GM19193 (cell line): ENCODE results near the gene FCRL5.

Experiments
- POLR2A ChIP-seq: IDR thresholded peaks from 4 replicates; pipeline ENCODE4 v1.6.1; 2011; ENCODE audit not compliant: insufficient read depth, insufficient read length; ENCODE audit errors: extremely low read depth

Gene FCRL5

GRCh38 chr1:157551694-157552693 is at the start of gene FCRL5:
FCRL5 (minus strand) TSS chr1:157552515; CDS start chr1:157552362, 153 bp downstream.
- TF ChIP-seq POLR2A: peak; percentile 44

DNA sequence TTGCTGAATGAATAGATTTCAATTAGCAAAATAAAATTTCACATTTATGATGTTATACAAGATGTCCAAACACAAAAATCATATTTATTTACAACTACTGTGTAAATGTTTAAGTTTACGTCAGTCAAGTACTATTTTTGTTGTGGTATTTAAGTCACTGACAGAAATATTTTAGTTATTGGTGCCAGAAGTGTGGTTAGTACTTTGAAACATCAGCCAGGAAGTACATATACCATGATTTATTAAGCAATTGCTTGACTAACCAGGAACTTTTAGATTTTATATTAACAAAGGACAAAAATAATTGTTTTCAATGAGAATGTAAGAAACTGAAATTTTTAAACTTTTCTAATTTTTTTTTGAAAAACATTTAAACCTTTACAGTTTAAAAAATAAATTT is 47.9 kb upstream of the FCRL5 start:
- no peak for TF ChIP-seq POLR2A

DNA sequence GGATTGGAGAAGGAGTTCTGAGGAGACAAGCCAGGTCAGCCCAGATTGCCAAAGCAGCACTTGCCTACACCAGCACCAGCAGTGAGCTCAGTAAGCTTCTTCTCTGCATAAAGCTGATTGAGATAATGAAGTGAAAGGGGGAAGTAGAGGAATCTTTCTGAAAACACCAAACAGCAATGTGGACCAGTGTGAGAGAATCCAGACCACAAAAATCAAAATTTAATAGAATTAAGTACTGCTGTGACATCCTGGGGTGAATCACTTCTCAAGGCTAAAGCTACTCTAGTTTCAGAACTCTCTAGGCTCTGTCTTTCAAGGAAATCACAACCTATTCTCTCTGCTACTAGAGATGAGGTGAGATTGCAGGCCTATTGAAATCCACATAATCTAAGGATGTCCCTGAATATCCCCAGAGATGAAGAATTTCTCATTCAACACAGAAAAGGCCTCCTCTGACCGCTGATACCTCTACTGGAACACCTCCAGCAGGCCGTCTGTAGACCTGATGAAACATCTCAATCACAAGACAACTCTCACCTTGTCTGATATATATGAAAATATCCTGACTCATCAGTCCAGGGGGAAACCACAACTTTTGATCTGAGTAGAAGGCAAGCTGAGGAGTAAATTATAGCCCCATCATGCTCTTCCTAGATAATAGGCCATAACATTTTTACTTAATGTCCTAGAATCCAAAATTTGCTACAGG is 45.8 kb upstream of the FCRL5 start, which contains the start of gene FCRL4:
Gene FCRL4, minus strand, starts transcription at position 127 of the 709 bp plus-strand sequence. CDS start 141 bp downstream, outside the sequence.
- TF ChIP-seq POLR2A: no peak

DNA sequence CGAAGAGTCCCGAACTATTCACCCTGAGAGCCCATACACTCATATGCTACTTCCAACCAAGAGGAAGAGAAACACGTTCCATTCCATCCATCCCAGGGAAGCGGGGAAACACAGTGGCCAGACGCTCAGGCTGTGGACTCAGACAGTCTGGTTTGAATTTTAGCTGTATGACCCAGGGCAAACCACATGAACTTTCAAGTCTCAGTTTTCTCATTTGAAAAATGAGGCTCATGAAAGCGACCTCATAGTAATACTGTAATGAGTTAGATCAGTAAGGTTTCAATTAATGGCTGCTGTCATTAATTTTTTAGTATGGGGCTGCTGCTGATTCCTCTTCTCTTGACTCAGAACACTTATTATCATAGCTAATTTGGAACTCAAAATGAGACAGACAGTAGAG is 44.1 kb upstream of the FCRL5 start:
- no peak for TF ChIP-seq POLR2A

DNA sequence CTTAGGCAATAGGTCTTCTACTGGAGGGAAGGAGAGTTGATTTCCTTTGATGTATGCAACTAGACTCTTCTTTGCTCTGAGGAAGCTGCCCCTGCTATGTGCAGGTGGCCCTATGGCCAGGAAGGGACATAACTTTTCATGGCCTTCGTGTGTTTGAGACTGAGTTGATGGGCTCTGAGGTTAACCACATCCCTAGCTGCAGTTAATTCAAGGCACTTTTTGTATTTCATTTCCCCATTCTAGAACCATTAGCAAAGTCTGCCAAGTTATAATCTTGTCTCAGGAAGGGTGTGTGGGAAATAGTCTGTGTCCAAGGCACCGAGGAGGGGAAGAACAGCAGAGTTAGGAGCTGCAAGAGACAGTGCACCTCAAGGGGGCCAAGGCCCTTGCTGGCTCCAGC is 43.0 kb upstream of the FCRL5 start:
- no peak for TF ChIP-seq POLR2A

DNA sequence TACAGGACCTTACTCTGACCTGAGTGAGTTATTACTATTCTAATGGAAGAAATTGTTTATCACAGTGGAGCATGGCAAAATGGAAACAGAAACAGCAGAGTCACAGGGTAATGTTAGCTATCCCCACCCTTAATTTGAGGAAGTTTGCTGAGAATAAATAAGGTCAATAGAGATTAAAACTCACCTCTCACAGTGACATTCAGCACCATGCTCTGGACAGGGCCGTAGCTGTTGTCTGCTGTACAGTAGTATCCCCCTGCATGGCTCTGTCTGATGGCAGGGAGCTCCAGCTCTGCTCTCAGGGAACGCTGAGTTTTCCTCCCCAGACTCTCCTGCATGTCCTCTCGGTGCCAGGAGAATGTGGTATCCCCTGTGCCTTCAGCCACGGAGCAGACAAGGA is 33.7 kb upstream of the FCRL5 start:
- TF ChIP-seq POLR2A: no peak

DNA sequence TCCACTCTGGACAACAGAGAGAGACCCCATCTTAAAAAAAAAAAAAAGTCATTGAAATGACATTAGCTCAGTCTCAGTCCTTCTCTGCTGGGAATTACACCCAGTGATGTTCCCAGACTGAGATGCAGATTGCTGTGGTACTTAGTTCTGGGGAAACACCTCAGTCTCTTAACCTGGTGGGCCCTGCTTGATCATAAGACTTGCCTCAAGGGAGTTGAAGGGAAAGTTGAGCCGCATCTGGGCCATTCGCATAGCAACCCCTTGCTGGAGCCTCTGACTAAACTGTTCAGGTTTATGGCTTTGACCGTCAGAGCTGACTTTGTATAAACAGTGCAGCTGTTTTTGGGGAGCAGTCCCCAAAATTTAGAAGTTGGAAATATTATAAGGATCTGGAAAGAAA is 32.2 kb upstream of the FCRL5 start:
- no peak for TF ChIP-seq POLR2A

DNA sequence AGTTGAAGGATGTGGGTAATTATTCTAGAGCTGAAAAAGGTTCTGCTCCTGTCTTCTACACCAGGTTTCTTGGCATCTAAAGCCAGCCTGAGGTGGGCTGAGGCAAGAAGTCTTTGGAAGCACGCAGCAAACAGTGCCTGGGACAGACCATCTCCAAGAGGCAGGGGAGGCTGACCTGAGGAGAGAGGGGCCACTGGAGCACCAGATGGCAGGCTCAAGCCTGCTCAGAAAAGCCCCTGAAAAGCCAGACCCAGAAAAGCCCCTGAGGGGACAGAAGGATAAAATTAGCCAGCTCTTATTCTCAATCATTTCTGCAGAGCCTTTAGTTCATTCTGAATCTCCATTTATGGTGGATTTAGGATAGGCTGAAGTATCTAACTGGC is 28.5 kb upstream of the FCRL5 start:
- no peak for TF ChIP-seq POLR2A

DNA sequence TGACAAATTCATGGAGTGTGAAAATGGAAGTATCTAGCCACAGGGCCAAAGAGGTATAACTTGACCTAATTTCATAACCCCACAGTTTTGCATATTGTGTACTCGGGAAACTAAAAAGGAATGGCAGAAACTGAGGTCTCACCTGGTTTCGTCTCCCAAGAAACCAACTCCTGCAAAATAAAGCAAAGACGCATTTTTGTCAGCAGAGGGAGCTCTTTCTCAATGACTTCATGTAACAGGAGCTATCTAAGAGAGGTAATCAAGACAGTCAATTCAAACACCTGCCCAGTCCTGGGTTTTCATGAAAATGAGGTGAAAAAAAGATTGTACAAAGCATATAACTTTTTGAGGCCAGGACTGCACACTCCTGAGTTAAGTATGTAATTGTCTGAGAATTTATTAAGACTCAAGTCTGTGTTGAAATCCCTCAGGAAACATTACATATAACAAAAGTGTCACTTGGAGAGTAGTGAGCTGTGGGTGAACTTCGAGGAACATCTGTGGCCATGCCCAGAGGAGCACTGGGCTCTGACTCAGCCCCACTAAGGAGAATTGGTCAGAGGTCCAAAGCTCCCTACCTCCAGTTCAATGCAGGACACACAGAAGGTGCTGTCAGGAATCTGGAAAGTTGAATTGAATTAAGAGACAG is 28.0 kb upstream of the FCRL5 start:
- no peak for TF ChIP-seq POLR2A

DNA sequence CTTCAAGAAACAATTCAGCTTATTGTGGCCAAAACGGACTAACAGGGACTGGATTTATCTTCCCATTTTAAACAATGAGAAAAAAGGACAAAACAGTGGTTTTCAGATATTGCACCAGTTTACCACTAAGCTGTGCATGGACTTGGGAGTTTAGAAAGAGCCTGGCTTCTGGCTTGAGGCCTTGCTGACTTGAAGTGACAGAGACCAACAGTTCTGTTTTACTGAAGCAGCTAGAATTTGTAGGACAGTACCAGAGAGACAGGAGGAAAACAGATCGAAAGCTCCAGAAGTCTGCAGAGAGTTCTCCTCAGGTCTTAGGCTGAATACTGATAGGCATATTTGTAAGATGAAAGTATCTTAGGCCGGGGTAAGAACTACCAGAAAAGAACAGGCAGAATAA is 25.1 kb upstream of the FCRL5 start:
- TF ChIP-seq POLR2A: no peak

DNA sequence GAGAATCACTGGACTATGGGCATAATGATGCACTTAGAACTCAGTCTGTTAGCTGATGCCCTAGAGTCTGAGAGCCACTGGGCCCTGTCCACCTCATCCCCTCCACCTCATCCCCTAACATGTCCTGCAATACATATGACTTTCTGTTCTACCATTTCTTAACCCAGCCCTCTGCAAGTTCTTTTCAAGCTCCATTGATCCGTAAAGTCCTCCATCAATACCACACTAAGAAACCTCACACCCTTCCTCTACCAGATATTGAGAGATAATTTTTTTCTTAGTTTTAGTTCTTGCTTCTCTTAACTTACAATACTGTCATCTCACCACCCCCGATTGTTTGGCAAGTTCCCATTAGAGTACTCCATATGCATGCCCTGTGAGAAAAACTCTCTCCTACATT is 23.4 kb upstream of the FCRL5 start:
- no peak for TF ChIP-seq POLR2A

- TF ChIP-seq POLR2A: no peak
Observed at GRCh38 chr1:157574836-157575235, 22.5 kb upstream of the FCRL5 start.

GRCh38 chr1:157566484-157567300 is 14.4 kb upstream of the FCRL5 start:
- TF ChIP-seq POLR2A: no peak

- TF ChIP-seq POLR2A: peak; percentile 28
Observed at GRCh38 chr1:157562515-157562914, 10.2 kb upstream of the FCRL5 start.

GRCh38 chr1:157558119-157558518 is 5.8 kb upstream of the FCRL5 start:
- TF ChIP-seq POLR2A: no peak

DNA sequence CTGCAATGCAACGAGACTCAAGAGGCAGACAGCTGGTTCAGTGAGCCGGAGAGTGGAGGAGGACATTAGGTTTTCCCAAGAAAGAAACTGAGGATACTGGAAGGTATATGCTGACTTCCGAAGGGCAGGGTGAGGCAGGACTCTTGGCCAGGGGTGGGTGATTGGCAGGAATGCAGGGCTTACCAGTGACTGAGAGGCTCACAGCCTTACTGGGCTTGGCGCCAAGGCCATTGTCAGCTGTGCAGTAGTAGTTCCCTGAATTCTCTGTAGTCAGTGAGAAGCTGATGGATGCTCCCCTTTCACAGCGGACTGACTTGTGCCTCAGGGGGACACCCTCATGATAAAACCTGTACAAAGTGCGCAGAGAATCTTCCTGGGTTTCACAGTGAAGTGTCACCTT is 9.6 kb downstream of the FCRL5 start:
- TF ChIP-seq POLR2A: no peak
